ENCODE results near the gene DDB1. TPM values are rescaled to one million over a fixed set of nuclear protein-coding genes. Genes with fewer than 3 reads are reported as not detected.

DDB1 gene
- total and polyA plus RNA-seq, 9 of the 15 experiments (the other 6 are each of a cell fraction or from before 2014, with no cell fraction given), result 172 to 361 (median 266) TPM

GRCh38 chr11:61380884-61381283, 48.0 kb upstream of the DDB1 start (continued):
- TF ChIP-seq RBBP5 (IDR thresholded peaks at IDR 0.05; ENCODE audit: borderline replicate concordance, insufficient read depth, low read length, poor library complexity, severe bottlenecking) (no peak), UBTF (IDR thresholded peaks at IDR 0.05; ENCODE audit: borderline replicate concordance in 1 of 2, low read depth in 2 of 2, low read length in 2 of 2) (no peak)

GRCh38 chr11:61378713-61379313, 45.9 kb upstream of the DDB1 start:
- intact Hi-C loops (cut with micrococcal nuclease) (no loop called here), in situ Hi-C loops (cut with MboI) (no loop called here)
- Histone ChIP-seq H3K9me1 (ENCODE audit: control insufficient read depth, insufficient read depth, low read length) (no peaks in the 10 kb centered on the region), H2AFZ (ENCODE audit: low read depth, low read length) (no peak overlapping the region), H3K27me3 (ENCODE audit: control insufficient read depth in 2 of 2, insufficient read depth in 2 of 2, low read length in 2 of 2) (no peaks in the 10 kb centered on the region), H3K9me3 (replicated peaks; ENCODE audit: control insufficient read depth, insufficient read depth, low read depth, low read length) (peaks cover 3% of the 10 kb centered on the region; the same call in 1 of the 2 replicates), H4K20me1 (replicated peaks; ENCODE audit: control insufficient read depth, insufficient read depth, low read length) (no peaks in the 10 kb centered on the region), H3K4me1 (replicated peaks in 1 of 2; ENCODE audit: control insufficient read depth in 2 of 2, insufficient read depth in 2 of 2, low read length in 2 of 2) (no peaks in the 10 kb centered on the region), H3K4me2 (ENCODE audit: insufficient read depth, low read length) (no peak overlapping the region), H3K27ac (ENCODE audit: extremely low read depth, low read depth, low read length) (no peak overlapping the region), H3K36me3 (ENCODE audit: control insufficient read depth, insufficient read depth, low read length) (peaks cover 20% of the 10 kb centered on the region; the same call in 1 of the 3 replicates), H3K4me3 (no peak overlapping the region), H3K9ac (ENCODE audit: insufficient read depth in 1 of 2, low read depth in 2 of 2, low read length in 2 of 2) (no peak overlapping the region), H3K79me2 (ENCODE audit: control insufficient read depth, insufficient read depth, low read length) (no peaks in the 10 kb centered on the region)
- BruUV-seq (replicated peaks), result no TSS peak
- 95% methylated on average over 5 of the region's 5 CpGs for WGBS (ENCODE audit: insufficient coverage, low coverage, missing lambda C conversion rate)
- FAIRE-seq, result no peak
- DNase-seq (ENCODE audit: extremely low read depth in 1 of 4, low spot score in 3 of 4), result no peak
- POLR2A ChIA-PET, result interaction anchor here (0.6 to 1.1 kb wide), 4 partner anchors 17 to 109 kb away, joined by 3 to 6 read pairs (median 6); partner anchors contain the start of genes CYB561A3 and TMEM138
- CTCF ChIA-PET (ENCODE audit: low intra/inter-chr PET ratio), result no interaction called here
- TF ChIP-seq ZNF232 (CRISPR knock-in tag; IDR thresholded peaks at IDR 0.05), result no peak
- TF ChIP-seq PHTF2 (CRISPR knock-in tag; IDR thresholded peaks at IDR 0.05), result no peak
- no peak for TF ChIP-seq E2F3 (CRISPR knock-in tag; IDR thresholded peaks at IDR 0.05)
- TF ChIP-seq MBD1 (CRISPR knock-in tag; IDR thresholded peaks at IDR 0.05), result no peak
- no peak for TF ChIP-seq CXXC5 (CRISPR knock-in tag; IDR thresholded peaks at IDR 0.05)
- TF ChIP-seq AFF1 (IDR thresholded peaks at IDR 0.05; ENCODE audit: low read depth in 1 of 2, partially characterized antibody in 2 of 2), result no peak
- TF ChIP-seq MCM7 (IDR thresholded peaks at IDR 0.05), result no peak
- TF ChIP-seq KLF16 (IDR thresholded peaks at IDR 0.05), result no peak
- no peak for ATAC-seq
